Glomerular visceral epithelial cell (primary cell): ENCODE measurements around the gene CORO2A.
A peak's percentile ranks its signal among the peaks of the same experiment; 100 is the strongest.
"Not testable (repeated sequence)": the region's sequence is repeated elsewhere in the genome, so short reads cannot be mapped to it uniquely, and the experiment has no call there.

Experiments
- DNase-seq: peaks from one replicate; pipeline ENCODE4 v3.0.0-alpha.2; 2016; ENCODE audit errors: extremely low spot score

CORO2A gene

DNA sequence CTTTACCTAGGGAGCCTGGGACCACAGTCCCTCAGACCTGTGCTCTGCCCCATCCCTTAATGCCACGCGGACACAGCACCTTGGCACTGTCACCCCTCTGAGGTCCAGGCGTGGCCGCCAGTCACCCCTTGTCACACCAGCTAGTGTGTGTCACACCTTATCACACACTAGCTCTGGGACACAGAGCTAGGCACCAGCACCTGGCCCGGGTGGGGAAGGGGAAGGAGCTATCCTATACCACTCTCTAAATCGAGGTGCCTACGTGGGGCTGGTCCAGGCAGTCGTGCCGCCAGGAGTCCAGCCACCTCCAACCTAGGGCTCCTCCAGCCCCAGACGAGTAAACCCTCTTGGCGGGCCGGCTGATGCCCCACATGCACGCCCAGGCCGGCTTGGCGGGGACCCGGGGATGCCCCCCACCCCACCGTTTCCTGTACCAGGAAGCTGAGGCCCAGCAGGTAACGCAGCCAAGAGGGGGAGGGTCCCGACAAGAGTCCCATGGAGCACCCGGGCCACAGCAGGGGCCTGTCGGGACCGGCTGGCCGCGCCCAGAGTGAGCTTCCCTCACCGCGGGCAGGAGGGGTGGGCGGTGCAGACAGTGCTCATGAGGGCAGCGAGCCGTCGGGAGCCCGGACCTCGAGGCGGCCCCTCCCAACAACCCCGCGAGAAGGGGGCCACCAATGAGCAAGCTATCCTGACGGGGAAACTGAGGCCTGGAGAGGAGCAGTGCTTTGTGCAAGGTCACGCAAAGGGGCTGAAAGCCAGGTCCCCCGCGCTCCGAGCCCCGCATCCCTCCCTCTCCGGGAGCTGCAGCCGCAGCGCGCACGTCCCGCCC, 550 bp downstream of the CORO2A start:
- DNase-seq = peak; percentile 33

DNA sequence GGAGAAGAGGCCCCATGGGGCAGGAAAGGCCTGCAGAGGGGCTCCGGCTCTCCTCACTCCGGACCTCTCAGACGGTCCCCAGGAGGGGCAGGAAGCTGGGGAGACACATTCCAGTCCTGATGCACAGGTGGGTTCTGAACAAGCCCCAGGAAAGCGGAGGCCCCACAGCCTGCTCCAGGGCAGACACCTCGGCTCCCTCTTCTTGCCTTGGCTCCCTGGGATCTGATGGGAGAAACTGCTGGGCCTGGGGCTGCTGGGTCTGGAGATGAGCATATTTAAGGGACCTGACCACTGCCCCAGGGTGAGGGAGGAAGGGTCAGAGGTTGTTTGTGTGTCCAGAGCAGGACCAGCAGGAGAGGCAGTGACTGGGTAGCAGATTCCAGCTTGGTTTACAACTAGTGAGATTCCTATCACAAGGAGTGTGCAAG, 1.2 kb downstream of the CORO2A start:
- DNase-seq = no peak

DNA sequence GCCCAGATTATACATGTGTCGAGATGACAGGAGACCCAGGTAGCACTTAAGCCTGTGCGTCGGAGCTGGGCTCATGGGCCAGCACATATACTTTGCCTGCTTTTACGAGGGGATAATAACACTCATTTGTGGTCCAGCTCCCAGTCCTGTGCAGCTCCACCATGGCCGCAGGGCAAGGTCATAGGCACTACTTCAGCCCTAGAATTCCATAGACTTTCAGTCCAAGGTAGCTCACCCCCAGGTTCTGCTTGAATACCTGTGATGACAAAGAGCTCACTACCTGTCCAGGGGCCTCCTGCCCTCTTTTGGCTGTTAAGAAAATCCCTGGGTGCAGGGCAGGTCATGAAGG, 1.7 kb downstream of the CORO2A start:
- DNase-seq = no peak

DNA sequence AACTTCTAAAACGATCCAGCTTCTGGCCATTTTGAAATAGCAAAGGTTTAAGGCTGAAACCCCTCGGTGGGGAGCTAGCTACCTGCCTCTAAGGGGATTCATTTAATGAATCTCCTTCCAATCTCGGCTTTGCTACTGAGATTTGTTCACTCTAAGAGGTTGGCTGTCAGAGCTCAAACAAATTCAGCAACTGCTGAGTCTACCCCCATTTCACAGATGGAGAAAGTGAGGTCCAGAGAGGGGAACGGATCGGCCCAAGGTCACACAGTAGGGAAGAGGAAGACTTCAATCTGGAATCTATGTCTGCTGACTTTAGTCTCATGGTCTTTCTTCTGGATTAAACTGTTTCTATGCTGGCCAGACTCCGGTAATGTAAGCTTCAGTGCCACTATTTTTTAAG, 3.0 kb downstream of the CORO2A start:
- DNase-seq = no peak

DNA sequence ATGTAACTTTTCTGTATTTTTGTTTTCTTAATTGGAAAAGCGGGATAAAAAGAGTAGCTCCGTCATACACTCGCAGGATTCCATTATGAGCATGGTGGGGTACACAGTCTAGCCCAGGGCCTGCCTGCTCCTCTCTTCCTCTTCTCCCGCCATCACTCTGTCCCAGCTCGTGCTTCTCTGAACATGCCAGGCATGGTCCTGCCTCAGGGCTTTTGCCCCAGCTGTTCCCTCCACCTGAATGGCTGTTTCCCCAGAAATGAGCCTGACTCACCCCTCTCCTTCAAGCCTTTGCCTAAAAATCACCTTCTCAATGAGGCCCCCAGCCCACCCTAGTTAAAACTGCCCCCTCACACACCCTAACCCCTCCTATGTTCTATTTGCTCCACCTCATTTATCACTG, 4.5 kb downstream of the CORO2A start:
- no peak for DNase-seq

DNA sequence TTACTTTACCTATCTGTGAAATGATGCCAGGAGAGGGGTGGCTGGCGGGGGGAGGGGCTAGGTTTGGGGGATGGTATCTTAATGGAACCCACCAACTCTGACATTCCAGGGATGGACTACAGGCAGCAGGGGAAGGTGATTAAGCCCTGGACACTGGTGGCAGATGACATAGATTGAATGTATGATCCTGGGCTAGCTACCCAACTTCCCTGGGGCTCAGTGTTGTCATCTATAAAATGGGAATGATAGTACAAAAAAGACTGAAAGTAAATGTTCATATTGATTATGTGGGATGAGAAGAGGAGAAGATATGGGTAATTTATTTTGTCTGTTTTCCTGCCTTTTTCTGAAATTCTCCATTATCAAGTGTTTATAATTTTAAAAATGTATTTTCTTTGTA, 6.2 kb downstream of the CORO2A start:
- DNase-seq = no peak

DNA sequence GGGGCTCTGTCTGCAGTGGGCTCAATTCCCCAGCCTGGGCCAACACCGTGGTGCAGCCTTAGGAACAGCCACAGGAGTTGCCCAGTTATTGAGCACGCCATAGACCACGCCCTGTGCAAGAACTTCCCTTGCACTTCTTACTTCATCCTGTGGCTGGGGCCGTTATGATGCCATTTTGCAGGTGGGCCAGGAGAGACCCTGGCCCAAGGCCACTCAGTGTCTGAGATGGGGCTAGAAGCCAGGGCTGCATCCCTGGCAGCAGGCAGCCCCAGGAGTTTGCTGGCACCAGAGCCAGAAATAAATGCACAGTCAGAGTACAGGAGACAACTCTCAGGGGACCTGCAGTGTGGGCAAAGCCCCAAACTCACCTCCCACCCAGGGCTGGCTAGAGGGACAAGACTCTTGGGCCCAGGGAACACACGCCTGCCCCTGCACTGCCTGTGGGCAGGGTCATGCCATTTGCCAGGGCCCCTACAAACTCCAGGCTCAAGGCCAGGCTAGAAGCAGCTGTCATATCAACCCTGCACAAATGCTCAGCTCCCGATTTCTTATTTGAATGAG, 6.7 kb downstream of the CORO2A start:
- no peak for DNase-seq

DNA sequence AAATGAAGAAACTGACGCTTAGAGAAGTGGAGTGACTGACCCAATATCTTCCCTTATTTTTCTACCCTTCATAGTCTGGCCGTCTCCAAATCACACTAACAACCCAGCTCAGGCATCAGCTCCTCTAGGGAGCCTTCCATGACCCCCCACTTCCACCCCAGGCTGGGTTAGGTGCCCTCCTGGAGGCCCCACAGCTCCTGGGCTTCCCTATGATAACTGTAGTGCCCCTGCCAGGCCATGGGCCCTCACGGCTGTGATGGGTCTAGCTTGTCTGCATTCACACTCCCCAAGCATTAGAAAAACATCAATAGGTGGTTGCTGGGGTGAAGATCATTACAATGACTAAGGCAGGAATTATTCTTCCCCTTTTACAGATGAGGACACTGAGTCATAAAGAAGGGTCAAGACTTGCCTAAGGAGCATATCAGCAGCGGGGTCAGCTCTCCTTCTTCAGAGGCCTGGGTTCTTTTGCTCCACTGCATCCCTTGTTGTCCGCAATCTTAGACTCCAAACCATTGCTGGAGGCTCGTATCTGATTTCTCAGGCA, 7.3 kb downstream of the CORO2A start:
- DNase-seq = no peak

DNA sequence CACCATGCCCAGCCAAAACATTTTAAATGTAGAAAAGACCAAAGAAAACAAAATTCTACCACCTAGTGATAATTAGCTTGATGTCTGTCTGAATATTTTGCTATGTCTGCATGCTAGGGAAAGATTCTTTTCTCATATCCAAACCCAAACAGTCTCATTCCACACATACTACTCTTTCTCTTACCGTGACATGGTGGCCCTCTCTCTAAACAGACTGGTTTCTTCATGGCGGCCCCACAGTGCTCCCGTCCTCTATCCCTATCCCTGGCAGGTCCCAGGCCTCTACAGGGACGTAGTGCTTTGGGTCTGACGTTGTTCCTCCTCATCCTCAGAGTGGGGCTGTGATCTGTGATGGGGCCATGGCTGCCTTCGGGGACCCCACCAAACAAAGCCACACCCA, 8.1 kb downstream of the CORO2A start:
- DNase-seq = no peak

DNA sequence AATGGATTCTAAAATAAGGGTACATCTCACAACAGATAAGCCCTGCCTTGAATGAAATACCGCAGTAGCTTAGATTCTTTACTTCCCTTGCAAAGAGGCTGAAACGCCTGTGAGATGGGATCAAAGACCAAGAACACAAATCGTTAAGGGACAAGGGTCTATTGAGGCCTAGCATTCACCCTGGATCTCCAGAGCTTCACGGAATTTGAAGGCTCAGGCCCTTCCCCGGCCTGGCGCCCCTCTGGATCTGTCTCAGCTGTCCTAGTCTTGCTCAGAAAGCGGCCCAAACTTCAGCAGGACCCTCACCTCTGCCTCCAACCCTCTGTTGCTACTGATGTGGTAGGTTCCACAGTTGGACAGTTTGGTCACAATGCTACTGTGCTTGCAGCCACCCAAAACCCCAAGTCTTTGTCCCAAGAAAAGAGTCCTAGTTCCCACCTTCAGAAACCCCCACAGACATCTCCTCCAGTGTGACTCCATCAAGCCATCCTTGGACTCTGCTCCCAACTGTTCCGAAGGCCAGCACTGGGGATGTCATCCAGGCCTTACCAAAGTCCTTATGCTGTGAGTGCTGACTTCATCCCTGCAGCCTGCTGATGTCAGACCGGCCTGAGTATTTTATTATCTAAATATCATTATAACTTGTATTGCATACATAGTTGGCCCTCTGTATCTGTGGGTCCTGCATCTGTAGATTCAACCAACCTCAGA, 9.4 kb downstream of the CORO2A start:
- DNase-seq = no peak

DNA sequence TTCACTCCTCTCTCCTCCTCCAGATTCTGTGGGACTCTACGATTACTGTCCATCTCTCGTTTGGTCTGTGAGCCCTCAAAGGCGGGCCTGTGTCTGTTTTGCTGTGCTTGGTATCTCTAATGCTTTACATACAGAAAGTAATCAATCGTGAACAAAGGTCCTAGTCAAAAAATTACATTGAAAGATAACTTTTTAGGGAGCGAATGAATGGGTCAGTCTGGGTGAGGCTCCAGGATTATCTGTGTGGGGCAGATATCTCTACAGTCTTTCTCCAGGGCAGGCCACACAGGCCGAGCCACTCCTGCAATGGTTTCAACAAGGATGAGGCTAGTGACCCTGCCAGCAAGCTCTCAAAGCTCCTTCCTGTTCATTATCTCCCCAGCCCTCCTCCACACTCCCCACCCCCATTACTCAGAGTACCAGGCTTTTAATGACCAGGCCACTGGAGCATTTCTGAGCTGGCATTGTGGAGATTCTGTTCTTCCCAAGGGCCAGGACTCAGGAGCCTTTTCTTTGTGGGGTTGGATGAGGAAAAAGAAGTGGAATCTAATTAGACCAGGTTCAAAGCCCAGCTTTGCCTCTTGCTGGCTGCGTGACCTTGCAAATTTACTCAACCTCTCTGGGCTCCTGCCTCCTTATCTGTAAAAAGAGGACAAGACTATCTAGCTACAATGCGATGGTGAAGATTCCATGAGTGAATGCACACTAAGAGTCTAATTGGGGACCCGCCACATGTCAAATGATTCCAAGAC, 10.2 kb downstream of the CORO2A start:
- no peak for DNase-seq

DNA sequence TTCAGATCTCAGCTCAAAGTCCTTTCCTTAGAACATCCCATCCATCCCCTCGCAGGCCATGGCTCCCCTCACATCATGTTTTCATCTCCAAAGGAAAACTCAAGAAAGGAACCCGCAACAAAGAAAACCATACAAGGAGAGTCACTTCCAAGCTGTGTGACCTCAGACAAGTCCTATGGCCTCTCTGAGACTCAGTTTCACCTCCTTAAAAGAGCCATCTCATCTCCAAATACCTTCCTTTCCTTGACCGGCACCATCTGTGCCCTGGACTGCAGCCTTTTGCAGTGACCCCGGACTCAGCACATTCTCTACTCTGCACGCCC, 10.7 kb downstream of the CORO2A start:
- no peak for DNase-seq

DNA sequence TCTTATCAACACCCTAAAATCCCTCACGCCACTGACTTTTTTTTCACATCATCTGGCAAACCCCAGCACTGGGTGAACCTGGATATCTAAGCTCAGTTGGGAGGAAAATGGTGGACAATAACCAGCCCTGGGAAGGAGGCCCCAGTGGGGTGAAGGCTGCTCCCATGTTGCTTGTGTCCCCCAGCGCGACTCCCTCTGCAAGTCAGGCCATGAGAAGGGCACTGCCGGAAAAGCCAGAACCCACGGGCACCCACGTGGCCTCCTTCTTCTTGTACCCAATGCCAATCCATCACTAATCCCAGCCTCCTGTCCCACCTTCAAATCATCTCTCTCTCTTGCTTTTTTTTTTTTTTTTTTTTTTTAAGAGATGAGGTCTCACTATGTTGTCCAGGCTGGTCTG, 11.4 kb downstream of the CORO2A start:
- no peak for DNase-seq

DNA sequence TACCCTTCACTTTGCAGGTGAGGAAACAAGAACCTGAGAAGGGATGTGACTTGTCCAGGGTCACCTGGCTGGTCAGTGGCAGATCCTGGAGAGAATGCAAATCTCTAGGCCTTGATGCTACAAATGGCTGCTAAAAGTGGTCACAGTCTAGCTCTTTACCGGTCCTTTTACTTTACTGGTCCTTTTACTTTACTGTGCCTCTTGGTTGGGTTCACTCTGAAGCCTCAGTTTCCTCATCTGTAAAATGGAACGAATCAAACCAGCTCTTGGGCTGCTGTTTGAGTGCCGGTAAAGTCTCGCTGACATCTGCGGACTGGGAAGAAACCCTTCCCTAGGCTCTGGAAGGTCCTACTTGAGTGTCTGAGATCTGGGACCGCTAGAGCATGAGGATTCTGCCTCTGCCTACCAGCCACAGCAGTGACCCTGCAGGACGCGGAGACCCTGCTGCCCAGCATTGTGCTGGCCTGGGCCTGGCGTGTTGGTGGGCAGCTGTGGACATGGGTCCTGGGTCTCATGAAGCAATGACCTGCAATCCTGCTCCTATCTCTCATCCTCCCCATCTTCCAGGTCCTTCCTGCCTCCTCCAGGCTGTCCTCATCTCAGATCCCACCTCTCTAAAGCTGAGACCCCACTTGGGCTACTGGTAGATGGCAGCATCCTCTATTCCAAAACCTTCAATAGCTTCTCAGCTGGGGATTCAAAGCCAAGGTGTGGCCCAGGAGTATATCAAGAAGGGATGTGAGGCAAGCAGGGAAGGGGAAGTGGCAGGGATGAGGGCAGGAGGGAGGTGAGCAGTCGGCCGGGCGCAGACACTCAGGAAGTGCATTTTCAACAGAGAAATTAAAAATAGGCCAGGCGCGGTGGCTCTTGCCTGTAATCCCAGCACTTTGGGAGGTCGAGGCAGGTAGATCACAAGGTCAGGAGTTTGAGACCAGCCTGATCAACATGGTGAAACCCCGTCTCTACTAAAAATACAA, 13.3 kb downstream of the CORO2A start:
- no peak for DNase-seq

DNA sequence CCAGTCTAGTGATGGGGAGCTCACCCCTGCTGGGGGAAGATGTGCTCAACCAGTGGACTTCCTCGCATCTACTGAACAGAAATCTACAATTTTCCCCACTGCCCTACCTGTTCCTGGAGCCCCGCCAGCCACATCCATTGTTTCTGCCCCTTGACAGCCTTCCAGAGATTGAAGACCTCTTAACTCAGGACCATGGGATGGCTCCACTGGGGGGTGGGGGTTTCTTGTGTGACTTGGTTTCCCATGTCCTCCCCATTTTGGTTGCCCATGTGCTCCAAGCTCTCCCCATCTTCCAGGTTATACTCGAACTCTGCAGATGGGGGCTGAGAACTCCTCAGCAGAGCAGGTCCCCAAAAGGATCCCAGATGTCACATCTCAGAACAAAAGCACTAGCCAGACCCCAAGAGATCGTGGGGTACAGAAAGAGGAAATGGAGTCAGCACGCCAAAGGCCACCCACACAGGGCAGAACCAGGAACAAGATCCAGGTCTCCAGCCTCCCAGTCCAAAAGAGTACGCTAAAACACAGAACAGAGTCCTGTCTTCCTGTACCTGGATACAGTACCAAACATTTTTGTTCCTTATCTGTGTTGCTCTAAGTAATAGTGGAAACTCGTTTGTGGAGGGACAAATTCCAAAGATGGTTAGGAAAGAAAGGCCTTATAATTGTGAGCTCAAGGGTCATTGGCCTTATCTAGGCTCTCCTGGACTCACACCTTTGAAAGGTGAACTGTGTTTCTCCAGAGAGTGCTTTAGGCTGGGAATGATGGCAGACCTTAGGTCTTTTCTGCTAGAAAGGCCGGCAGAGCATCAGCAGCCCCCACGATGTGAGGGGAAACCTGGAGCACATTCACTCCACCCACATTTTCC, 15.8 kb downstream of the CORO2A start:
- DNase-seq = no peak

DNA sequence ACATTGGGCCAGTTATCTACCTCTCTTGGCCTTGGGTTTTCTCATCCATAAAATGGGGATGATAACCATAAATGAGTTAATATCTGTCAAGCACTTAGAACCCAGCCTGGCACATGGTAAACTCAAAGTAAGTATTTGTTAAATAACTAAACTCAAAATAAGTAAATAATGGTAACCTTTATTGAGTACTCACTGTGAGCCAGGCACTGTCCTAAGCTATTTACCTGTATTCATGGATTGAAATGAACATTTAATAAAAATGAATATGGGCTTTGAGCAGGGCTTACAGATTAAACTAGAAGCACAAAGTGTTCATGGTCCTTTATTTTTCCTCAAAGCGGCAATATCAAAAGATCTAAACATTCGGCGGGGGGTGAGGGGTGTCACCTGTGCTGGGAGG, 16.7 kb downstream of the CORO2A start:
- no peak for DNase-seq

DNA sequence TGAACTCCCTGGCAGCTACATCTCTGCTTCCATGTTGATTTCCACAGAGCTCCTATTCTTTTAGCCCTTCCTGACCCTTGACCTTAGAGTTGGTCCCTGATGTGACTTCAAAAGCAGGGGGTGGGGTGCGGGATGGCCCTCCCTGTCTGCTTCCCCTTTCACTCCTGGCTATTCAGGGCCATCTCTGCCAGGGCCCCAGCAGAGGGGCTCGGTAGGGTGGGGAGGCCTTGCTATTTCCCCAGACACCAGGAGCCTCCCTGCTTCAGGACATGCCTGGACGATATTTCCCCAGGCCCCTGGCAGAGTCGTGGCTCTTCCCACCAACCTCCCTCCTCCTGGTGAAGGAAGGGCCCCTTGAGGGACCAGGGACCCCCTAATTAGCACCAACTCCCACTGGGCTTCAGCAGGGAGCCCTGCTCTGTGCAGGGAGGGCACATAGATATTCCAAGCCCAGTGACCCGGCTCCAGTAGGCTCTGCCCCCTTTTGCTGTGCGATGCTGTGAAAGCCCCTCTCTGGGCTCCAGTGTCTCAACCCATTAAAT, 17.3 kb downstream of the CORO2A start:
- no peak for DNase-seq

DNA sequence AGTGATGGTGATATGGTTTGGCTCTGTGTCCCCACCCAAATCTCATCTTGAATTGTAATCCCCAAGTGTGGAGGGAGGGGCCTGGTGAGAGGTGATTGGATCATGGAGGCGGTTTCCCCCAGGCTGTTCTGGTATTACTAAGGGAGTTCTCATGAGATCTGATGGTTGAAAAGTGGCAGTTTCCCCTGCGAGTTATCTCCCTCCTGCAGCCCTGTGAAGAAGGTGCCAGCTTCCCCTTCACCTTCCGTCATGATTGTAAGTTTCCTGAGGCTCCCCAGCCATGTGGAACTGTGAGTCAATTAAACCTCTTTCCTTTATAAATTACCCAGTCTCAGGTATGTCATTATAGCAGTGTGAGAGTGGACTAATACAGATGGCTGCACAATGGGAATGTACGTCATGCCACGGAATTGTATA, 17.9 kb downstream of the CORO2A start:
- DNase-seq = not testable (repeated sequence)

DNA sequence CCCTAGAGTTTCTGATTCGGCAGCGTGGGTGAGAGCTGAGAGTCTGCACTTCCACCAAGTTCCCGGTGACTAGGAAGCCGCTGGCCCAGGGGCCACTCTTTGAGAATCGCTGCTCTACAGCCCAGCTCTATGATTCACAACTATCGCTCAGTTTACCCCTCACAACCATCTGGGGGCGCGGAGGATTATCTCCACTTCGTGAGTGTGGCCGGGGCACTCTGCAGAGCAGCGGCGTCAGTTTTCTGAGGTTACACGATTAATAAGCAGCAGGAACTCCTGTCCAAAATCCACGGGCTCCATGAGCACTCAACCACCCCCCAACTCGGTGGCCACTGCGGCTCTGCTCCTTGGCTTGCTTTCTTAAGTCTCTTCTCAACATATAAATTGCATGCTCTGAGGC, 19.3 kb downstream of the CORO2A start:
- DNase-seq = no peak

DNA sequence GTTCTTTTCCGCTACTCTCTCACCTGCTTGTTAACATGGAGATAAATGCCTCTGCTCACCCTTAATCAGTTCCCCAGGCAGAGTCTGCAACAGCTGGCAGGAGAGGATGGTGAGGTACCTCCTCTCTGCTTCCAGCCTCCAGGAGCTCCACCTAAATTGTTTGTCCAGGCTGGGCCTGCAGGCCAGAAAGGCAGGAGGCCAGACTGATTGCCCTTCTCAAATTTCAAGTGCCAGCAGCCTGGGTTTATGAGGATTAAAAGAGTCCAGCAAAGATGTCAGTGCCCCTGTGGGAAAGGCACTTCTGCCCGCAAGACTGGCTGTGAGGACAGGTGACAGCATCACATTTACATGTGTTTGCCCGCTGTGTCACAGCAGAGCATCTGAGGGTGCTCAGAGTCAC, 19.8 kb downstream of the CORO2A start:
- DNase-seq = no peak
